HepG2 (cell line): ENCODE results near the gene CDC42EP5. TPM values are rescaled to one million over a fixed set of nuclear protein-coding genes. Genes with fewer than 3 reads are reported as not detected.
A peak's percentile ranks its signal among the peaks of the same experiment; 100 is the strongest.

ENCODE experiments used
- ATAC-seq: fragments of 200-7000 bp; cut with Tn5 transposase; 3 replicates; pipeline ENCODE4 v1.9.1; 2020; ENCODE audit warnings: mild to moderate bottlenecking, moderate library complexity
- BruUV-seq: library from RNA; stranded (reverse); fragments of 400-500 nt; replicated peaks from 2 replicates; lab custom pipeline; 2021; lab: Mats Ljungman, UMichigan
- CTCF ChIA-PET: fragments of 300-600 bp; formaldehyde crosslinking; extraction: SDS; loops from one replicate; lab custom pipeline; 2021; ENCODE audit warnings: low total read pairs, inconsistent platforms, low intra/inter-chr PET ratio; lab: Yijun Ruan, JAX
- POLR2A ChIA-PET: fragments of 350-600 bp; sonication (Branson Sonifier 250); formaldehyde crosslinking; loops from one replicate; lab custom pipeline; 2020; ENCODE audit warnings: antibody characterized with exemption, inconsistent platforms; lab: Yijun Ruan, JAX
- DNase-seq: peaks from one replicate; pipeline ENCODE4 v3.0.0-alpha.2; 2015; ENCODE audit warnings: low spot score
- FAIRE-seq: peaks from 3 replicates; lab custom pipeline; 2011; peaks lifted over from hg19 to GRCh38; lab: Jason Lieb, UNC
- H2AFZ ChIP-seq: one replicate; pipeline ENCODE4 v1.6.1; 2011; ENCODE audit warnings: low read length, inconsistent platforms
- H3K27ac ChIP-seq: fragments of 300-600 bp; 3 replicates; pipeline ENCODE4 v1.8.0; 2011; ENCODE audit warnings: mixed run types, mild to moderate bottlenecking, mixed read lengths, low read length, inconsistent platforms; ENCODE audit not compliant: insufficient read depth; ENCODE audit errors: extremely low read length
- H3K27me3 ChIP-seq, 2 experiments: fragments of 200-600 bp in 1 of 2; 2 replicates in 1 of 2; 3 replicates in 1 of 2; pipeline versions ENCODE4 v1.6.0 to v1.8.0; 2011; ENCODE audit warnings: low read length in 2 of 2, mild to moderate bottlenecking in 2 of 2, moderate library complexity in 2 of 2, inconsistent platforms in 1 of 2; ENCODE audit not compliant: insufficient read depth in 2 of 2, control insufficient read depth in 1 of 2
- H3K36me3 ChIP-seq, 2 experiments: fragments of 200-600 bp in 1 of 2; replicated peaks in 1 of 2; 2 replicates in 1 of 2; 3 replicates in 1 of 2; pipeline versions ENCODE4 v1.5.1 to v1.8.0; 2011; ENCODE audit warnings: low read length in 2 of 2, inconsistent platforms in 1 of 2; ENCODE audit not compliant: insufficient read depth in 2 of 2, control insufficient read depth in 1 of 2
- H3K4me1 ChIP-seq: 2 replicates; pipeline ENCODE4 v1.5.1; 2012; ENCODE audit warnings: low read length, inconsistent platforms; ENCODE audit not compliant: insufficient read depth
- H3K4me2 ChIP-seq: 2 replicates; pipeline ENCODE4 v1.6.0; 2011; ENCODE audit warnings: low read depth, low read length, inconsistent platforms
- H3K4me3 ChIP-seq, 3 experiments: fragments of 200-600 bp in 1 of 3; sonication (generic), shearing (Covaris generic) in 1 of 3; replicated peaks in 1 of 3; 2 replicates each; pipeline ENCODE4 v1.5.1; 2011 to 2016; ENCODE audit warnings: low read length in 3 of 3, inconsistent platforms in 2 of 3, low read depth in 2 of 3, mild to moderate bottlenecking in 2 of 3, control low read depth in 1 of 3, mixed read lengths in 1 of 3; ENCODE audit not compliant: insufficient read depth in 1 of 3
- H3K79me2 ChIP-seq: one replicate; pipeline ENCODE4 v1.6.1; 2011; ENCODE audit warnings: low read length, inconsistent platforms; ENCODE audit not compliant: insufficient read depth
- H3K9ac ChIP-seq: 2 replicates; pipeline ENCODE4 v1.6.0; 2011; ENCODE audit warnings: mild to moderate bottlenecking, low read depth, low read length, inconsistent platforms; ENCODE audit not compliant: insufficient read depth
- H3K9me3 ChIP-seq: 2 replicates; pipeline ENCODE4 v1.5.1; 2012; ENCODE audit warnings: mild to moderate bottlenecking, low read length
- H4K20me1 ChIP-seq: 2 replicates; pipeline ENCODE4 v1.6.0; 2011; ENCODE audit warnings: inconsistent platforms, mild to moderate bottlenecking, low read length, moderate library complexity; ENCODE audit not compliant: insufficient read depth
- AGO2 ChIP-seq: fragments of 200-400 bp; formaldehyde crosslinking; optimal IDR thresholded peaks from 2 replicates; pipeline ENCODE3; 2017; ENCODE audit warnings: mild to moderate bottlenecking, low read depth, low read length, moderate library complexity
- POLR2A ChIP-seq, 2 experiments: IDR thresholded peaks; 2 replicates each; pipeline ENCODE4 v1.6.1; 2011; ENCODE audit warnings: low read depth in 2 of 2, low read length in 2 of 2, mild to moderate bottlenecking in 1 of 2, moderate library complexity in 1 of 2; ENCODE audit not compliant: insufficient read depth in 1 of 2
- POLR2G ChIP-seq: fragments of 200-400 bp; formaldehyde crosslinking; IDR thresholded peaks from 2 replicates; pipeline ENCODE4 v1.6.1; 2018; ENCODE audit warnings: mild to moderate bottlenecking, low read depth, low read length, moderate library complexity
- TP53 ChIP-seq: sonication (generic); formaldehyde crosslinking; conservative IDR thresholded peaks from 2 replicates; pipeline ENCODE4 v1.4.0; 2020; ENCODE audit warnings: missing genetic modification reagents
- ZNF839 ChIP-seq: sonication (generic); formaldehyde crosslinking; IDR thresholded peaks from 2 replicates; pipeline ENCODE4 v1.4.0; 2020; ENCODE audit warnings: missing genetic modification reagents, mild to moderate bottlenecking, borderline replicate concordance
- WGBS: methylation state at CpG from one replicate; pipeline ENCODE4 v1.1.6; 2017; ENCODE audit warnings: low lambda C conversion rate; 5-methylcytosine and 5-hydroxymethylcytosine counted together
- in situ Hi-C: cut with HindIII; loops from 2 replicates; pipeline ENCODE4 v1.10.0; 2017; ENCODE audit warnings: low pct_unique_long_range_greater_than_20kb; ENCODE audit not compliant: extremely low pct_ligation_motif_present
- intact Hi-C: fragments of 100-400 bp; cut with micrococcal nuclease; formaldehyde crosslinking; loops from one replicate; pipeline ENCODE4 v1.10.0; 2022; ENCODE audit not compliant: unreplicated experiment
- polyA plus RNA-seq, 8 experiments: library from polyadenylated mRNA; depleted of rRNA in 3 of 8; stranded (reverse) in 7 of 8; unstranded in 1 of 8; fragments of >200 nt; fragmentation: Illumina TruSeq in 4 of 8; extraction: Trizol in 4 of 8; gene quantifications; 2 replicates each; pipeline versions ENCODE4 v1.2.1 to v1.2.3, GENCODE V29; 2011 to 2016; ENCODE audit warnings: low read depth in 4 of 8, missing spikeins in 1 of 8, mixed read lengths in 1 of 8; ENCODE audit not compliant: insufficient read depth in 1 of 8
- total RNA-seq, 5 experiments: library from RNA; depleted of rRNA; stranded (reverse); fragments of >200 nt; fragmentation: Illumina TruSeq; extraction: Trizol; gene quantifications; 2 replicates each; pipeline ENCODE4 v1.2.3, GENCODE V29; 2016; ENCODE audit warnings: low read depth in 1 of 5

The CDC42EP5 gene
- total and polyA plus RNA-seq, 2 of the 13 experiments (the other 11 are each of a cell fraction or from before 2014, with no cell fraction given) = 0.41 to 1.6 TPM

GRCh38 chr19:54436628-54437252 is 36.4 kb downstream of the CDC42EP5 start:
- no peak overlapping the region for H2AFZ ChIP-seq
- no peak for TF ChIP-seq TP53 (CRISPR knock-in tag)
- peaks cover 0 to 1% of the 10 kb centered on the region in 2 experiments; a peak in 1 of 5 replicates for H3K36me3 ChIP-seq
- no peak overlapping the region for H3K4me3 ChIP-seq
- no peak overlapping the region for H3K9ac ChIP-seq
- in situ Hi-C loops (no loop called here), intact Hi-C loops (no loop called here)
- H3K4me2 ChIP-seq = no peak overlapping the region
- BruUV-seq = no TSS peak
- H3K27me3 ChIP-seq = no peaks in the 10 kb centered on the region
- FAIRE-seq (no peak), ATAC-seq (no peak), DNase-seq (no peak)
- H3K4me1 ChIP-seq = no peaks in the 10 kb centered on the region
- ChIA-PET POLR2A (interaction anchor here (1.1 to 1.4 kb wide), 4 partner anchors 12 to 27 kb away, joined by 3 to 5 read pairs (median 4); partner anchors contain the start of genes LENG8 and LENG9), CTCF (no interaction called here)
- no peaks in the 10 kb centered on the region for H3K79me2 ChIP-seq
- H4K20me1 ChIP-seq = peaks cover 4% of the 10 kb centered on the region; the same call in 1 of the 2 replicates
- H3K9me3 ChIP-seq = no peaks in the 10 kb centered on the region
- 96% methylated on average over 10 of the region's 10 CpGs for WGBS
- H3K27ac ChIP-seq = no peak overlapping the region

DNA sequence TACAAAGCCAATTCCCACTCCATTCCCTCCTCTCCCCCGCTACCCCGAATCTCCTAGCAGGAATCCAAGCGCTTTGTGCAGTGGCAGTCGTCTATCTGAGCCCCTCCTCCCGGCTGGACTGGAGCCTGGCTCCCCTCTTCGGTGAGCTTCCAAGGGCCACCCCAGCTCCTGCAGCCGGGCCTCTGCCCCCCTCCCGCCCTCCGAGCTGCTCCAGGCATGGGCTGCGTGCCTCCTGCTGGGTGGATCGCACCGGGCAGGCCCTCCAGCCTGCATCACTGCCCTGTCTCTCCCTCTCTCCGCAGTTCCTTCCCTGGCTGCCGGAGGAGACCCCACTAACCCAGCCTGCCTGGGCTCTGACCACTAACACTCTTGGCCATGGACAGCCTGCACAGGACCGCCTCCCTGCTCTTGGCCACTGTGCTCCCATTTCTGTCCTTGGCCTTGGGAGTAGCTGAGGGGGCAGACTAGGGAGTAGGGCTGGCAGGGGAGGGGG is 37.0 kb downstream of the CDC42EP5 start:
- Histone ChIP-seq H3K4me3 (no peak overlapping the region), H4K20me1 (peaks cover 4% of the 10 kb centered on the region; the same call in 1 of the 2 replicates), H3K36me3 (peaks cover 0 to 1% of the 10 kb centered on the region in 2 experiments; a peak in 1 of 5 replicates), H2AFZ (no peak overlapping the region), H3K9me3 (no peaks in the 10 kb centered on the region), H3K79me2 (no peaks in the 10 kb centered on the region), H3K27ac (no peak overlapping the region), H3K27me3 (no peaks in the 10 kb centered on the region), H3K4me1 (no peaks in the 10 kb centered on the region), H3K4me2 (no peak overlapping the region), H3K9ac (no peak overlapping the region)
- ATAC-seq = no peak; the same call in 2 of the 3 replicates
- DNase-seq = no peak
- in situ Hi-C loops = no loop called here
- FAIRE-seq = no peak
- TF ChIP-seq ZNF839 (CRISPR knock-in tag) (no peak), POLR2A (IDR thresholded peaks at IDR 0.05; ENCODE audit: insufficient read depth in 1 of 2, low read depth in 2 of 2, low read length in 2 of 2) (peak in 1 of 2 experiments; percentile 51; a peak in 1 of 4 replicates), POLR2G (peak; percentile 38; the same call in 1 of the 2 replicates), AGO2 (peak; percentile 59)
- ChIA-PET CTCF (no interaction called here), POLR2A (interaction anchor here (1.1 to 1.4 kb wide), 4 partner anchors 12 to 28 kb away, joined by 3 to 5 read pairs (median 4); partner anchors contain the start of genes LENG8 and LENG9)
- WGBS = 95% methylated on average over 12 of the region's 15 CpGs
- intact Hi-C loops = no loop called here
- BruUV-seq = no TSS peak
